ENCODE data around the gene LGALS9. TPM values are rescaled to one million over a fixed set of nuclear protein-coding genes. Genes with fewer than 3 reads are reported as not detected.
A peak's percentile ranks its signal among the peaks of the same experiment; 100 is the strongest.

The LGALS9 gene
- total RNA-seq, 1 donor from 2014 or later = 185 TPM

DNA sequence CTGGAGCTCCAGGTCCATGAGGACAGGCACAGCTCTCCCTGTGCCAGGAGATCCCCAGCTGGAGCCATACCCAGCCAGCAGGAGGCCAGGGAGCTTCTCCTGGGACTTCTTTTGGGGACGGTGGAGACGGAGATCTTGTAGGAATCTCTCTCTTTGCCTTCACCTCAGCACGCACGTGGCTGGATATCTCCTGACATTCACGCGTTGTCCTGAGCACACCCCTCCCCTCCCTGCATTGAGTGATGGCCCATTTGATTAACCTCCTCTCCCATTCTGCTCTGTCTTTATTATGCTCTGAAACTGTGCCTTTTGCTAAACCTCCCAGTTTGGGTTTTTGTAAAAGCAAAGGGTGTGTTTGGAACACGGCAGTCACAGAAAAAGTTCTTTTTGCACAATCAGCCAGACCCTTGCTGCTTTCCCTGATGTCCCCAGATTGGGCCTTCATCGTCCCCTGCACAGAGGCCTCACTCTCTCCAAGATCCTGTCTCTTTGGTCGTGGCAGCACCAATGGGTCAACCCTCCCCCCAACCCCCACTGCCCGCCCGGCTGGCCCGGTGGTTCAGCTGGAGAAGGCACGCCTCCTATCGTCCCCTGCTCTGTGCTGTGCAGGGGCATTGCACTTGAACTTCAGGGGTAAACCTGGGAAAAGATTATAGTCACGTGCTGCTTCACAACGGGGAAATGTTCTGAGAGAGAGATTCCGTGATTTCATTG lies 32.5 kb upstream of the LGALS9 start:
- intact Hi-C loops (cut with DNase I) = loop anchor here (10.0 kb wide), 1 partner anchor 144 kb away; the partner anchor contains the start of gene KSR1
- ATAC-seq (no peak), DNase-seq (no peak)

DNA sequence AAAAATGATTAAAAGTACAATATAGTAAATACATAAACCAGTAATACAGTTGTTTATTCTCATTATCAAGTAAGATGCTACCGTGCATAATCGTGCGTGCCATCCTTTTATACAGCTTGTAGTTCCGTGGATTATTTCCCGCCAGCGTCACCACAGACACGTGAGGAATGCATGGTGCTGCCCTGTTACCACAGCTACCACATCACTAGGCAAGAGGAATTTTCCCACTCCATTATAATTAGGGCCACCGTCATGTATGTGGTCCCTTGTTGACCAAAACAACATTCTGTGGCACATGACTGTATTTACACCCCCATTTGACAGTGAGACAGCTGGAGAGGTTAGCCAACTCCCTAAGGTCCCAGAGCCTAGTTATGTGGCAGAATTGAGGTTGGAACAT lies 30.5 kb upstream of the LGALS9 start:
- no peaks in the 10 kb centered on the region for H3K9me3 ChIP-seq
- ATAC-seq = no peak
- intact Hi-C loops (cut with DNase I) = loop anchor here (10.0 kb wide), 1 partner anchor 366 kb away; no protein-coding TSS in a partner anchor
- no peak overlapping the region for H3K4me3 ChIP-seq
- no peak overlapping the region for H3K27ac ChIP-seq
- no peaks in the 10 kb centered on the region for H3K27me3 ChIP-seq
- no peak for DNase-seq
- H3K36me3 ChIP-seq = peaks cover 41% of the 10 kb centered on the region
- TF ChIP-seq, protein P1, sequence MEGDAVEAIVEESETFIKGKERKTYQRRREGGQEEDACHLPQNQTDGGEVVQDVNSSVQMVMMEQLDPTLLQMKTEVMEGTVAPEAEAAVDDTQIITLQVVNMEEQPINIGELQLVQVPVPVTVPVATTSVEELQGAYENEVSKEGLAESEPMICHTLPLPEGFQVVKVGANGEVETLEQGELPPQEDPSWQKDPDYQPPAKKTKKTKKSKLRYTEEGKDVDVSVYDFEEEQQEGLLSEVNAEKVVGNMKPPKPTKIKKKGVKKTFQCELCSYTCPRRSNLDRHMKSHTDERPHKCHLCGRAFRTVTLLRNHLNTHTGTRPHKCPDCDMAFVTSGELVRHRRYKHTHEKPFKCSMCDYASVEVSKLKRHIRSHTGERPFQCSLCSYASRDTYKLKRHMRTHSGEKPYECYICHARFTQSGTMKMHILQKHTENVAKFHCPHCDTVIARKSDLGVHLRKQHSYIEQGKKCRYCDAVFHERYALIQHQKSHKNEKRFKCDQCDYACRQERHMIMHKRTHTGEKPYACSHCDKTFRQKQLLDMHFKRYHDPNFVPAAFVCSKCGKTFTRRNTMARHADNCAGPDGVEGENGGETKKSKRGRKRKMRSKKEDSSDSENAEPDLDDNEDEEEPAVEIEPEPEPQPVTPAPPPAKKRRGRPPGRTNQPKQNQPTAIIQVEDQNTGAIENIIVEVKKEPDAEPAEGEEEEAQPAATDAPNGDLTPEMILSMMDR (IDR thresholded peaks at IDR 0.05) = no peak
- peaks cover 3% of the 10 kb centered on the region for H3K4me1 ChIP-seq

More for the DNA sequence above, 32.5 kb upstream of the LGALS9 start:
- Histone ChIP-seq H3K27ac (no peak overlapping the region), H3K27me3 (no peaks in the 10 kb centered on the region), H3K4me1 (peaks cover 3% of the 10 kb centered on the region), H3K4me3 (no peak overlapping the region), H3K36me3 (peaks cover 22% of the 10 kb centered on the region), H3K9me3 (no peaks in the 10 kb centered on the region)
- TF ChIP-seq, protein P1 (IDR thresholded peaks at IDR 0.05) = no peak

DNA sequence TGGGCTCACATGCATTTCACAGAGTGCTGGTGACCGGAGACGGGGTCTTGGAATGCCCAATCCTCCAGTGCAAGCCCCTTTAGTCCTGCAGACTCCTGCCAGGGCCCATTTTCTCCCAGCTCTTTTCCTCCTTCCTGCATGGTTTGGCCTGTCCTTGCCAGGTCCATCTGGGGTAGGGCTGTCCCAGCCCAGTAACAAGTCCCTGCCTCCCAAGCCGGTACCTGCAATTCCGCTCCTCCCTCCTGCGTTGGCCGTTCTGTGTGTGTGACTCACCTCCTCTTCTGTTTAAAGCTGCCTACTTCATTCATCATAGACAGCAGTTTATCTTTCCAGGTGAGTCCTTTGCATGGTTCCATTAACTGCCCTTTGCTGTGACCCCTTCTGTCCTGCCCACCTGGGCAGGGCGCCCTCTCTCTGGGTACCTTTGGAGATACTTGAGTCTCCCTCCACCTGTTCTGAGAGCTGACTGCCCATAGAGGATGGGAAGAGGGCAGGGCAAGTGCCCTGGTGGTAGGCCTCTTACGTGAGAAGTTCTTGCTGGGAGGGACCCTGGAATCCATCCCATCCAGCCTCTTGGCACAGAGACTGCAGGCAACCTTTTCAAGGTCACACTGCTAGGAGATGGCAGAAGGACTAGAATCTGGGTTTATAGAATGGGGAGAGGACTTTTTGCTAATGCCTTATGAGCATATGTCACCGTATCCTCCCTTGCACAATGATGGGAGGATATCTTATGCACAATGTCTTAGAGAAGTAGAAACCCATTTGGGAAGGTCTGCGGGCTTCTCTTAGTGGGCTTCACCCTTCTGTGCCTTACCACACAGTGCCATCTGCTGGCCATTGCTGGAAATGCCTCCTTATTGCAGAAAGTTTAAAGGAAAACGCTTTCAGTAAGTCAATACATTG lies 29.7 kb upstream of the LGALS9 start:
- Histone ChIP-seq H3K27me3 (no peaks in the 10 kb centered on the region), H3K36me3 (peaks cover 50% of the 10 kb centered on the region), H3K4me3 (no peak overlapping the region), H3K9me3 (no peaks in the 10 kb centered on the region), H3K27ac (no peak overlapping the region), H3K4me1 (peaks cover 3% of the 10 kb centered on the region)
- intact Hi-C loops (cut with DNase I) = loop anchor here (10.0 kb wide), 1 partner anchor 367 kb away; no protein-coding TSS in a partner anchor
- ATAC-seq (peak; percentile 72), DNase-seq (no peak)
- TF ChIP-seq, protein P1 (IDR thresholded peaks at IDR 0.05) = peak; percentile 92

DNA sequence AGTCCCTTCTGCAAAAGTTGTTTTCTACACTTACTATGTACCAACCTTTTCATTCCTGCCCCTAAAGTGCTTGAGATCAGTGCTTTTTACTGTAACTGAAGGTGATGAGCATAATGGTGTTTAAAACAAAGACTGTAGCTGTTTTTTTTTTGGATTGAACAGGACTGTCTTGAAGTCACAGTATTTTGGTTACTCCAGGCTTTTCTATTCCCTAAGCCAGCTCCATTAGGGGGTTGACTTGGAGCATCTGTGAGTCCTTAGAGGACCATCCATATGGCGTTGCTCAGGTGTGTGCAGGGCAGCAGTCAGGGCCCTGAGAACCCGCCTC lies 29.0 kb upstream of the LGALS9 start:
- Histone ChIP-seq H3K9me3 (no peaks in the 10 kb centered on the region), H3K4me1 (peaks cover 3% of the 10 kb centered on the region), H3K27me3 (no peaks in the 10 kb centered on the region), H3K4me3 (no peak overlapping the region), H3K27ac (no peak overlapping the region), H3K36me3 (peaks cover 55% of the 10 kb centered on the region)
- intact Hi-C loops (cut with DNase I) = loop anchor here (10.0 kb wide), 1 partner anchor 367 kb away; no protein-coding TSS in a partner anchor
- DNase-seq = no peak
- no peak for ATAC-seq
- TF ChIP-seq, protein P1 (IDR thresholded peaks at IDR 0.05) = no peak

DNA sequence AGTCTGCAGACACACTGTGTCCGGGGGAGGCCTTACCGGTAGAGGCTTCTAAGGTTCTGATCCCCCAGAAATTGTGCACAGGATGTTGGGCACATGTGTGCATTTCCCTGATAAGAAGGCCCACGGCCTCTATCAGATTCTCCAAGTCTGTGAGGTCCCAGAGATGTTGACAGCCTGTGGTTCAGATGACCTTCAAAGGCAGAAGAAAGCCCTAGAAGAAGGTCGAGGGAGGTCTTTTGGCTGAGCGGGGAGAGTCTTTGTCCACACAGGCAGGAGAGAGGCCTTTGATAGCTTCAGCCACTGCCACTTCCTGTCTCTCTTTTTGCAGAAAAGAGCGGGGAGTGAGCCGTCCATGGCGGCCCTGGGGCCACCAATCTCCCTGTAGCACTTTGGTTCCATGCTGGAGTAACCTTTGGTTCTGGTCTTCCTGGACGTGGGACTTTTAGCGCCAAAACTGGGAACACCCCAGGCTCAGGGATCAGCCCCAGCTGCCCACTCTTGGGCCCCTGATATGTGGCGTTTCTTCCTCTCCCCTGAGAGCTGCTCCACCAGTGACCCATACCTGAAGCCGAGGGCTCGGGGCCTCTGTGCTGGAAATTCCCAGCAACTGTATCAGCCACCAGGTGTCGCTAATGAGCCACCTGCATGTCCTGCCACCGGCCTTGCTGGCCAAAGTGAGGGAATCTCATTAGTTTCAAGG lies 28.1 kb upstream of the LGALS9 start:
- TF ChIP-seq, protein P1 (IDR thresholded peaks at IDR 0.05) = peak; percentile 95
- peak; percentile 83 for DNase-seq
- no peaks in the 10 kb centered on the region for H3K27me3 ChIP-seq
- intact Hi-C loops (cut with DNase I) = loop anchor here (1.0 to 10.0 kb wide), 2 partner anchors 49 to 368 kb away; no protein-coding TSS in a partner anchor
- peaks cover 3% of the 10 kb centered on the region for H3K4me1 ChIP-seq
- H3K4me3 ChIP-seq = no peak overlapping the region
- H3K27ac ChIP-seq = no peak overlapping the region
- H3K9me3 ChIP-seq = no peaks in the 10 kb centered on the region
- peaks cover 55% of the 10 kb centered on the region for H3K36me3 ChIP-seq
- peak; percentile 79 for ATAC-seq
